Measurements from ENCODE around the gene CAMK1G. TPM values are rescaled to one million over a fixed set of nuclear protein-coding genes. Genes with fewer than 3 reads are reported as not detected.

The CAMK1G gene
- total and polyA plus RNA-seq, 2 donors = 0.11 to 0.95 TPM

- Histone ChIP-seq H3K36me3 (ENCODE audit: insufficient read depth) (no peaks in the 10 kb centered on the region), H3K4me3 (ENCODE audit: low read depth, low read length) (no peak overlapping the region), H3K27ac (ENCODE audit: low read depth) (no peak overlapping the region), H3K4me1 (ENCODE audit: insufficient read depth) (no peaks in the 10 kb centered on the region)
- DNase-seq (ENCODE audit: extremely low spot score) = no peak
- WGBS = 84% methylated on average over 11 of the region's 11 CpGs
These were observed 38.5 kb downstream of the CAMK1G start for GRCh38 chr1:209621741-209622655.

- no peak for DNase-seq (ENCODE audit: extremely low spot score)
- Histone ChIP-seq H3K27ac (ENCODE audit: low read depth) (no peak overlapping the region), H3K4me1 (ENCODE audit: insufficient read depth) (no peaks in the 10 kb centered on the region), H3K36me3 (ENCODE audit: insufficient read depth) (no peaks in the 10 kb centered on the region), H3K4me3 (ENCODE audit: low read depth, low read length) (no peak overlapping the region)
- WGBS = 92% methylated on average over 24 of the region's 24 CpGs
These were observed 39.6 kb downstream of the CAMK1G start for GRCh38 chr1:209622841-209623829.

- no peak for DNase-seq (ENCODE audit: extremely low spot score)
- H3K4me1 ChIP-seq (ENCODE audit: insufficient read depth) = no peaks in the 10 kb centered on the region
- WGBS = 79% methylated on average over 15 of the region's 15 CpGs
- no peaks in the 10 kb centered on the region for H3K36me3 ChIP-seq (ENCODE audit: insufficient read depth)
- H3K27ac ChIP-seq (ENCODE audit: low read depth) = no peak overlapping the region
- no peak overlapping the region for H3K4me3 ChIP-seq (ENCODE audit: low read depth, low read length)
These were observed 41.3 kb downstream of the CAMK1G start for GRCh38 chr1:209624558-209625549.

- no peak for DNase-seq (ENCODE audit: extremely low spot score)
- H3K27ac ChIP-seq (ENCODE audit: low read depth) = no peak overlapping the region
- no peak overlapping the region for H3K4me3 ChIP-seq (ENCODE audit: low read depth, low read length)
- no peaks in the 10 kb centered on the region for H3K4me1 ChIP-seq (ENCODE audit: insufficient read depth)
- 88% methylated on average over 18 of the region's 18 CpGs for WGBS
- no peaks in the 10 kb centered on the region for H3K36me3 ChIP-seq (ENCODE audit: insufficient read depth)
These were observed 42.3 kb downstream of the CAMK1G start for GRCh38 chr1:209625791-209626285.

- Histone ChIP-seq H3K27ac (ENCODE audit: low read depth) (no peak overlapping the region), H3K4me3 (ENCODE audit: low read depth, low read length) (no peak overlapping the region), H3K4me1 (ENCODE audit: insufficient read depth) (no peaks in the 10 kb centered on the region), H3K36me3 (ENCODE audit: insufficient read depth) (no peaks in the 10 kb centered on the region)
- 93% methylated on average over 19 of the region's 19 CpGs for WGBS
- no peak for DNase-seq (ENCODE audit: extremely low spot score)
These were observed 43.0 kb downstream of the CAMK1G start for GRCh38 chr1:209626346-209627026.

GRCh38 chr1:209627027-209627731, 43.7 kb downstream of the CAMK1G start:
- Histone ChIP-seq H3K36me3 (ENCODE audit: insufficient read depth) (no peaks in the 10 kb centered on the region), H3K4me1 (ENCODE audit: insufficient read depth) (no peaks in the 10 kb centered on the region), H3K4me3 (ENCODE audit: low read depth, low read length) (no peak overlapping the region), H3K27ac (ENCODE audit: low read depth) (no peak overlapping the region)
- 65% methylated on average over 16 of the region's 16 CpGs for WGBS
- DNase-seq (ENCODE audit: extremely low spot score) = no peak

- WGBS = 44% methylated on average over 16 of the region's 16 CpGs
- H3K27ac ChIP-seq (ENCODE audit: low read depth) = no peak overlapping the region
- DNase-seq (ENCODE audit: extremely low spot score) = no peak
- H3K4me1 ChIP-seq (ENCODE audit: insufficient read depth) = no peaks in the 10 kb centered on the region
- no peak overlapping the region for H3K4me3 ChIP-seq (ENCODE audit: low read depth, low read length)
- no peaks in the 10 kb centered on the region for H3K36me3 ChIP-seq (ENCODE audit: insufficient read depth)
These were observed 44.2 kb downstream of the CAMK1G start for GRCh38 chr1:209627732-209628196.

GRCh38 chr1:209628618-209629299, 45.2 kb downstream of the CAMK1G start:
- Histone ChIP-seq H3K27ac (ENCODE audit: low read depth) (no peak overlapping the region), H3K4me1 (ENCODE audit: insufficient read depth) (no peaks in the 10 kb centered on the region), H3K4me3 (ENCODE audit: low read depth, low read length) (no peak overlapping the region), H3K36me3 (ENCODE audit: insufficient read depth) (no peaks in the 10 kb centered on the region)
- 87% methylated on average over 7 of the region's 7 CpGs for WGBS
- DNase-seq (ENCODE audit: extremely low spot score) = no peak

GRCh38 chr1:209629621-209630382, 46.3 kb downstream of the CAMK1G start:
- Histone ChIP-seq H3K36me3 (ENCODE audit: insufficient read depth) (no peaks in the 10 kb centered on the region), H3K4me3 (ENCODE audit: low read depth, low read length) (no peak overlapping the region), H3K27ac (ENCODE audit: low read depth) (no peak overlapping the region), H3K4me1 (ENCODE audit: insufficient read depth) (no peaks in the 10 kb centered on the region)
- WGBS = 95% methylated on average over 11 of the region's 11 CpGs
- DNase-seq (ENCODE audit: extremely low spot score) = no peak

- DNase-seq (ENCODE audit: extremely low spot score) = no peak
- no peak overlapping the region for H3K4me3 ChIP-seq (ENCODE audit: low read depth, low read length)
- no peaks in the 10 kb centered on the region for H3K36me3 ChIP-seq (ENCODE audit: insufficient read depth)
- H3K4me1 ChIP-seq (ENCODE audit: insufficient read depth) = no peaks in the 10 kb centered on the region
- H3K27ac ChIP-seq (ENCODE audit: low read depth) = no peak overlapping the region
- WGBS = 78% methylated on average over 17 of the region's 17 CpGs
These were observed 47.1 kb downstream of the CAMK1G start for GRCh38 chr1:209630383-209631225.

Measured in urinary bladder (tissue), 4 donors.